IPS DF 6.9 (cell line): ENCODE results near the gene PDIA5.

Experiments
- DNase-seq: peaks from one replicate; pipeline ENCODE4 v3.0.0-alpha.2; 2013; ENCODE audit warnings: low read depth, low spot score
- H3K27ac ChIP-seq: one replicate; pipeline ENCODE4 v1.5.1; 2013; ENCODE audit warnings: low read length, control low read depth
- H3K27me3 ChIP-seq: 2 replicates; pipeline ENCODE4 v1.6.1; 2013; ENCODE audit warnings: mild to moderate bottlenecking, low read length; ENCODE audit not compliant: control insufficient read depth, insufficient read depth
- H3K36me3 ChIP-seq: 2 replicates; pipeline ENCODE4 v1.6.1; 2013; ENCODE audit warnings: low read length; ENCODE audit not compliant: control insufficient read depth, insufficient read depth
- H3K4me1 ChIP-seq: 2 replicates; pipeline ENCODE4 v1.6.1; 2013; ENCODE audit warnings: low read length; ENCODE audit not compliant: control insufficient read depth, insufficient read depth
- H3K4me3 ChIP-seq: 2 replicates; pipeline ENCODE4 v1.5.1; 2013; ENCODE audit warnings: mild to moderate bottlenecking, low read length
- H3K9me3 ChIP-seq: 2 replicates; pipeline ENCODE4 v1.6.1; 2013; ENCODE audit warnings: low read length, inconsistent platforms; ENCODE audit not compliant: control insufficient read depth, insufficient read depth
- WGBS: extraction: QIAGEN DNeasy Blood & Tissue Kit; methylation state at CpG from one replicate; pipeline ENCODE4 v1.1.7; 2013; ENCODE audit warnings: mixed read lengths, missing lambda C conversion rate; ENCODE audit not compliant: insufficient read length, insufficient coverage; 5-methylcytosine and 5-hydroxymethylcytosine counted together

The PDIA5 gene

DNA sequence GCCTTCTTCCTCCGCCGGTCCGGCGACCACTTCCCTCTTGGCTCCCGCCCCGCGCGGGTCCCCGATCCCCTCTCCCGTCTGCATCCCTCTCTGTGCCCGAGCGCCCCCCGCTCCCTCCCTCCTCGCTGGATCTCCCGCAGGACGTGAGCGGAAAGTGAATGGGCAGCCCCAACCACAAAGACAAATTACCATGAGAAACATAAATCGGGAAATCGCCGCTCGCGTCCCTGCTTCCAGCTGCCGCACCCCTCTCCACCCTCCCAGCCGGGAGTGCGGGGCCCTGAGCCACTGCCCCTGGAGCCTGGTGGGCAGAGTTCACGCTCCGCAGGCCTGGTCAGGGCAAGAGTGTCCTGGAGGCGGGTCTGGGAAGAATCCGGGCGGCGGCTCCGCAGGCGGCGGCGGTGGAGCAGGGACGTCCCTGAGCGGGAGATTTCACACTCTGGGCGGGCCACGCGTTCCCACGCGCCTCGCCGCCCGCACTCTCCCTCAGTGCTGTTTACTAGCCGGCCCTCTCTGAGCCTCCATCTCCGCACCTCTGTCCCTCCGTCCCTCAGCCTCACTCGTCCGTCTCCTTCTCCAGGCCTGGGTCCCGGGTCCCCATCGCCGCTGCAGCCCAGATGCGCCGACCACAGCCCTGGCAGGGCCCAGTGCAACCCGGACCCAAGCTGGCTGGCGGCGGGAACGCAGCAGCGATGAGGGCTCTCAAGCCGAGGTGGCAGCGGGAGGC, 40.1 kb upstream of the PDIA5 start:
- H3K27me3 ChIP-seq: peaks cover 2% of the 10 kb centered on the region; the same call in 1 of the 2 replicates
- no peaks in the 10 kb centered on the region for H3K36me3 ChIP-seq
- H3K9me3 ChIP-seq: no peaks in the 10 kb centered on the region
- DNase-seq: no peak
- no CpG with 5 or more reads among the region's 62 CpGs for WGBS
- H3K4me1 ChIP-seq: peaks cover 12% of the 10 kb centered on the region
- H3K4me3 ChIP-seq: peak overlapping the region; percentile 88
- no peak overlapping the region for H3K27ac ChIP-seq

DNA sequence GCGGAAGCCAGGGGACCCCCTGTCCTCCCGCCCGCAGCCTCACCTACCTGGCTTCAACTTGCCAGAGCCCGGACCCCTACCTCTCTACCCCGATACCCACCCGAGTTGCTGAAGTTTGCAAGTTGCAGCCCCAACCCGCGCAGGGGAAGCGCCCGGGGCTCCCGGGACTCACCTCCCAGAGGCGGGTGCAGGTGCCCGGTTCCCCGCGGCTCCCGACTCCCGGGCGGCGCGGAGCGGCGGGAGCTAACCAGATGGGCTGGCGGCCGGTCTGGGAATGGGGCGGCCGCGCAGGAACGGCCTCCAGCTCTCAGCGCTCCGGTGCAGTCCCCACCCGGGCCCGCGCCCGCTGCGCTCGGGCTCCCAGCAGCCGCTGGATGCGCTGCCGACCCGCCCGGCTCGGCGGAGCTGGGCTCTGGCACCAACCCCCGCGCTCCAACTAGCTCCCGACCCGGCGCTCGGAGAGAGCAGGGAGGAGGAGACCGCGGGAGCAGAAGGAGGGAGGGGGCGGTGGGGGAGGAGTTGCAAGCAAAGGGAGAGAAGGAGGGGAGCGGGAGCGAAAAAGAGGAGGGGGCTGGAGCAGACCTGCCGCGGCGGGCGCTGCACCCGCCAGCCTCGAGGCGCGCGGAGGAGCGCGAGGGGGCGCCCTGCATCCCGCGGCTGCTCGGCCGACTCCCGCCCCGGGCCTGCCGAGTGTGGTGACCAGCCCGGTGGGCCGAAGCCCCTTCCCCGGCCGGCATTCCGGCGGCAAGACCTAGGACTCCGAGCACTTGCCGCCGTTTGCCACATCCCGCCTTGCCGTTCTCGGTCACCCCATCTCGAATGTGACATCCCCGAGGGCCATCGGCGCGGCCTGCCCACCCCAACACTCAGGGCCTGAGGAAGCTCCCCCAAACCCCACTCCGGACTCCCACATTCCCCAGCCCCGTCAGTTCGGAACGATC, 39.3 kb upstream of the PDIA5 start, which contains the start of gene SEMA5B:
TSS of gene SEMA5B (minus strand) at position 472 of the 941 bp plus-strand sequence. CDS start 66,500 bp downstream, outside the sequence.
- no CpG with 5 or more reads among the region's 94 CpGs for WGBS
- H3K4me3 ChIP-seq: peak within 1 kb of the TSS; percentile 88
- no peaks in the 10 kb centered on the region for H3K36me3 ChIP-seq
- no peaks in the 10 kb centered on the region for H3K9me3 ChIP-seq
- peaks cover 11% of the 10 kb centered on the region for H3K4me1 ChIP-seq
- H3K27ac ChIP-seq: no peak within 1 kb of the TSS
- H3K27me3 ChIP-seq: peaks cover 2% of the 10 kb centered on the region; the same call in 1 of the 2 replicates
- no peak for DNase-seq

DNA sequence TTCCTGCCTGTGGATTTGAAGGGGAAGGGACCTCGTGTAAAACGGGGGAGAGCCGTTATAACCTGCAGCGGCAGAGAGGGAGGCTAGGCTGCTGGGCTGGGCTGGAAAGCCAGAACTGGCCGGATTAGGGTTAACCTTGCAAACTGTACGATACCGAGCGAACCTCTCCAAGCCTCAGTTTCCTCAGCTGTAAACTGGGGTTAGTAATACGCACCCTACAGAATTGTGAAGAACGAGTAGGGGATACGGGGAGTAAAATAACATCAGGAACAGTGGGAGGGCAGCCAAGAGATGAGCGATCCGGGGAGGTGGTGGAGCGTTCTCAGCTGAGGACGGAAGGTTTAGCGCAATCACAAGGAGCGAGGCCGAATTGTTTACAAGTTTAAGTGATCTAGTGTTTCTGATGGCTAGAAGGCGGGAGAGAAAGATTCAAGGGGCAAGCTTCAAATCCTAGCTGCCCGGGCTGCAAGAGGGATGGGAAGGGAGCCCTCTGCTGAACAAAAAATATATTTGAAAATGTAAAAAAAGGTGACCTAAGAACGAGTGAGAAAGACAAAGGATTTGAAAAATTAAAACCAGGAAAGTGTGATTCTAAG, 38.5 kb upstream of the PDIA5 start:
- no peaks in the 10 kb centered on the region for H3K36me3 ChIP-seq
- no peak for DNase-seq
- H3K27ac ChIP-seq: no peak overlapping the region
- no CpG with 5 or more reads among the region's 21 CpGs for WGBS
- peaks cover 2% of the 10 kb centered on the region; the same call in 1 of the 2 replicates for H3K27me3 ChIP-seq
- peak overlapping the region; percentile 88; the same call in 1 of the 2 replicates for H3K4me3 ChIP-seq
- peaks cover 10% of the 10 kb centered on the region for H3K4me1 ChIP-seq
- H3K9me3 ChIP-seq: no peaks in the 10 kb centered on the region

DNA sequence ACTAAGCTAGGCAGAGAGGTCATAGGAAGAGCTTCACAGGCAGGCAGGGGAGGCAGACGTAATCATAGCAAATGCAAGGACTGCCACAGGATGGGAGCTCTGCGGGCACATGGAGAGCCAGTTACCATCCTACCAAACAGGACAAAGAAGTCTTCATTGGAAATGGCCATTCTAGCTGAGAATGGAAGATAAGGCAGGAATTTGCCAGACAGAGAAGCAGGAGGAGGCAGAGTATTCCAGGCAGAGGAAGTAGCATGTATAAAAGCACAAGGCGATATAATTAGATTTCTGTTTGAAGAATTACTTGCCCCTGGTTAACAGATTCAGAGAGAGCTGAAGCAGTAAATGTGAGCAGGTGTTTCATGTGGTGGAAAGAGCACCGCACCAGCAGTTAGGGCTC, 35.8 kb upstream of the PDIA5 start:
- no CpG with 5 or more reads among the region's 4 CpGs for WGBS
- no peak overlapping the region for H3K4me3 ChIP-seq

DNA sequence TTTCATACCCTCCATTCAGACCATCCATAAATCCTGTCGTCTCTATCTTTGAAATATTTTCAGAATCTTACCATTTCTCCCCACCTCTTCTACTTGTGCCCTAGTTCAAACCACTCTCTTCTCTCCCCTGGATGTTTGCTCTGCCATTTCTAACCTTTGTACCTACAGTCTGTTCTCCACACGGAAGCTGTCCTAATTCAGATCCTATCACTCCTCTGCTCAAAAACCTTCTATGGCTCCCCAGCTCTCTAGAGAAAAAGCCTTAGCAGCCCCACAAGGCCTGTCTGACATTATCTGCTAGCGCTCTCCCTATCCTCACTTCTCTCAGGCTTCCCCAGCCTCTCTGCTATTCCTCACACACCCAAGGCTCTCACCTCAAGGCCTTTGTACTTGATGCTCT, 34.8 kb upstream of the PDIA5 start:
- no peaks in the 10 kb centered on the region for H3K9me3 ChIP-seq
- WGBS: no CpG with 5 or more reads among the region's 3 CpGs

More for the DNA sequence above, 35.8 kb upstream of the PDIA5 start:
- Histone ChIP-seq H3K9me3 (no peaks in the 10 kb centered on the region), H3K36me3 (no peaks in the 10 kb centered on the region), H3K4me1 (no peaks in the 10 kb centered on the region; the same call in 1 of the 2 replicates), H3K27me3 (no peaks in the 10 kb centered on the region; the same call in 1 of the 2 replicates), H3K27ac (no peak overlapping the region)
- no peak for DNase-seq

DNA sequence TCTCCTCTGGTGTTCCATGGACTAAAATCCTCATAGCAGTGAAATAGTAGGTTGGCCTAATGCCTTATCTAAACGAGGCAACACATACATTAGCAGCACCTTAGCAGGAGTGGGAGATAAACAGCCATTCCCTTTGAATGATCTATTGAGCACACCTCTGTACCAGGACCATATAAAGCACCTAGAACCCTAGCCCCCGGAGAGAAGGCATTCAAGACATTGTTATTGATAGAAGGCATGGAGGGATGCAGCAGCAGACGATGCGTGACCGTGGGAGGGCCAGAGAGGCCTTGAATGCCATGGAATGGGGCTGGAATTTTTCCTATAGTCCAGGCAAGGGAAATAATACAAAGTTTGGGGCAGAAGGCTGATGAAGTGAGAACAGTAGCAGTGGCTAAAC, 32.7 kb upstream of the PDIA5 start:
- Histone ChIP-seq H3K27ac (no peak overlapping the region), H3K4me3 (no peak overlapping the region), H3K27me3 (no peaks in the 10 kb centered on the region; the same call in 1 of the 2 replicates), H3K9me3 (no peaks in the 10 kb centered on the region), H3K4me1 (no peaks in the 10 kb centered on the region), H3K36me3 (no peaks in the 10 kb centered on the region)
- no CpG with 5 or more reads among the region's 5 CpGs for WGBS
- DNase-seq: no peak

More for the DNA sequence above, 34.8 kb upstream of the PDIA5 start:
- Histone ChIP-seq H3K4me1 (no peaks in the 10 kb centered on the region; the same call in 1 of the 2 replicates), H3K36me3 (no peaks in the 10 kb centered on the region), H3K27ac (no peak overlapping the region), H3K27me3 (no peaks in the 10 kb centered on the region; the same call in 1 of the 2 replicates), H3K4me3 (no peak overlapping the region)
- no peak for DNase-seq

DNA sequence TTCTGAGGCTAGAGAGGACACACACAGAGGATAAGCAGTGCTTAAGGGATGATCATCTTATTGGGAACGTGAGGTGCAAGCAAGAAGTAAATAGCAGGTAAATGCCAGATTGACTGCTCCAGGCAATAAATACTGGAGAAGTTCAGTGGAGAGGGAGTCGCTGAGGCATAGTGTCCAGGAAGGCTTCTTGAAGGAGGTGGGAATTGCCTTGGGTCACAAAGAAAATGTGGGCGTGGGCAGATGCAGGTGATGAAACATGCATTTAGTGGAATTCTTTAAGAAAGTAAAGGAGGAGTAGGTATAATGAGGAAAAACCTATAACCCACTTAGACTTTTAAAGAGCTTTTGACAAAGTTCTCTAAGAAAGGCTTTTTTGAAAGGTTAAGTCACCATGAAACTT, 31.8 kb upstream of the PDIA5 start:
- H3K27me3 ChIP-seq: no peaks in the 10 kb centered on the region; the same call in 1 of the 2 replicates
- no CpG with 5 or more reads among the region's 3 CpGs for WGBS
- H3K27ac ChIP-seq: no peak overlapping the region
- no peak overlapping the region for H3K4me3 ChIP-seq
- DNase-seq: no peak
- H3K9me3 ChIP-seq: no peaks in the 10 kb centered on the region
- no peaks in the 10 kb centered on the region for H3K4me1 ChIP-seq
- H3K36me3 ChIP-seq: no peaks in the 10 kb centered on the region

DNA sequence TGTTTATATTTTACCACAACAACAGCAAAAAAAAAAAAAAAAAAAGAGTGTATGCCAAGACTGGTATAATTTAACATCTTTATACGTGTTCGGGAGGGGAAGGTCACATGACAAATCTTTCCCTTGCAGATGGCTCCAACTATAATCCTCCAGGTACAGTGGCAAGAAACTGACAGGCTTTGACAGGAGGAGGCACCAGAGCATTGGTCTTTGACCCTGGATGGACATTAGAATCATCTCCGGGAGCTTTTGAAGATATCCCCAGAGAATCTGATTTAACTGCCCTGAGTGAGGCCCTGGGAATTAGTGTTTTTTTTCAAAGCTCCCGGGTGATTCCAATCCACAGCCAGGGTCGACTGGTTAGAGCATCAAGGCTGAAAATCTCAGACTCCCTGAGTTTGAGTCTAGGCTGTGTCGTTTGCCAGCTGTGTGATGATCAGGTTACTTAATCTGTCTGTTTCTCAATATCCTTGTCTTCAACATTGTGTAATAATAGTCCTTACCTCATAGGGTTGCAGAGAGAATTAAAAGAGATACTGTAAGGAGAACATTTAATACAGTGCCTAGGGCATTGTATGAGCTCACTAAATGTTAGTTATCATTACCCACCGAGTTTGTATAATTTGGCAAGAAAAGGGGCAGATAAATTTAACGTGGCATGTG, 30.3 kb upstream of the PDIA5 start:
- no peak for DNase-seq
- WGBS: no CpG with 5 or more reads among the region's 8 CpGs
- Histone ChIP-seq H3K27ac (no peak overlapping the region), H3K9me3 (no peaks in the 10 kb centered on the region), H3K4me3 (no peak overlapping the region), H3K27me3 (no peaks in the 10 kb centered on the region; the same call in 1 of the 2 replicates), H3K4me1 (no peaks in the 10 kb centered on the region), H3K36me3 (no peaks in the 10 kb centered on the region)

DNA sequence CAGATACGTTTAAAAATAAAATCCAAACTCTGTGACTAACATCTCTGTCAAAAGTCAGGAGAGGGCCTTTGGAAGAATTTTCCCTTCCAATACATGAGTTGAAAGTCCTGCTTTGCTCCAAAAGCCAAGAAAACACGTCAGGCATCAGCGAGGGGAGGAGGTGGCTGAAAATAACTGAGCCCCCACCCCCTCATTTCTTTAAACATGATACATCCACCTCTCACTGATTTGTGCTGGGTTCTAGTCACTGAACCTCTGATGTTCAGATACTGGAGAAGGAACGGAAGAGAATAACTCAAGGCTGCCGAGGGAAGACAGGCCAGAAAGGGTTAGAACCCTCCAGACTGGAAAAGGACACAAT, 29.8 kb upstream of the PDIA5 start:
- H3K27me3 ChIP-seq: no peaks in the 10 kb centered on the region; the same call in 1 of the 2 replicates
- H3K4me3 ChIP-seq: no peak overlapping the region
- no peak overlapping the region for H3K27ac ChIP-seq
- no peaks in the 10 kb centered on the region for H3K36me3 ChIP-seq
- WGBS: no CpG with 5 or more reads among the region's 5 CpGs
- DNase-seq: no peak
- H3K4me1 ChIP-seq: no peaks in the 10 kb centered on the region
- H3K9me3 ChIP-seq: no peaks in the 10 kb centered on the region

DNA sequence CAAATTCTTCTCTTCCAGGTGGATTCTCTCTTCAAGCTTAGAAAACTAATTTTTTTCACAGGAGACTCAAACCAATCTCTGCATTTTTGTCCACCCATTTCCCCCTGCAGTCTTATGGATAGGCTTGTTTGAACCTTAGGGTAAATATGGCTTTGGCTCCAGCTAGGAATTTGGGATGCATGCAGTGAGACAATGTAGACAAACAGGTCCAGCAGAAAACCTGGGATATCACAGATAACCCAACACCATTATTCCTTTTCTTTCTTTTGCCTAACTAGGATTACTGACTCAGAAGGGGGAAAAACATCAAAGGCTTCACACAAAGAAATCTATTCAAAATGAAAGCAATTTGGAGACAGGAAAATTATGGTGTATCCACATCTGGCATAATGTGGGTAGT, 28.1 kb upstream of the PDIA5 start:
- Histone ChIP-seq H3K36me3 (no peaks in the 10 kb centered on the region), H3K4me3 (no peak overlapping the region), H3K9me3 (no peaks in the 10 kb centered on the region), H3K27ac (no peak overlapping the region), H3K4me1 (no peaks in the 10 kb centered on the region), H3K27me3 (no peaks in the 10 kb centered on the region; the same call in 1 of the 2 replicates)
- DNase-seq: no peak
